OCI-LY1 (cell line): ENCODE results near the gene KREMEN2.

ENCODE experiments used
- H2AFZ ChIP-seq: fragments of 200-600 bp; sonication (generic), shearing (Covaris generic); 2 replicates; pipeline ENCODE4 v1.6.0; 2014; ENCODE audit warnings: antibody characterized with exemption, mild to moderate bottlenecking, low read length
- H3F3A ChIP-seq: fragments of 200-600 bp; sonication (generic), shearing (Covaris generic); 2 replicates; pipeline ENCODE4 v1.6.0; 2014; ENCODE audit warnings: mild to moderate bottlenecking, antibody characterized with exemption, low read length, moderate library complexity; ENCODE audit not compliant: insufficient read depth
- H3K27ac ChIP-seq: fragments of 200-600 bp; sonication (generic); 2 replicates; pipeline ENCODE4 v1.5.1; 2014; ENCODE audit warnings: low read length, mixed run types, mild to moderate bottlenecking, low read depth; ENCODE audit not compliant: poor library complexity, severe bottlenecking
- H3K27me3 ChIP-seq: fragments of 200-600 bp; sonication (generic); 2 replicates; pipeline ENCODE4 v1.6.0; 2014; ENCODE audit warnings: antibody characterized with exemption, mild to moderate bottlenecking, low read length, moderate library complexity; ENCODE audit not compliant: insufficient read depth
- H3K36me3 ChIP-seq: fragments of 200-600 bp; sonication (generic); 2 replicates; pipeline ENCODE4 v1.6.1; 2014; ENCODE audit warnings: mild to moderate bottlenecking, antibody characterized with exemption, low read length, moderate library complexity, mixed read lengths; ENCODE audit not compliant: insufficient read depth
- H3K4me1 ChIP-seq: fragments of 200-600 bp; sonication (generic); 2 replicates; pipeline ENCODE4 v1.5.1; 2014; ENCODE audit warnings: mild to moderate bottlenecking, low read length, moderate library complexity; ENCODE audit not compliant: insufficient read depth, severe bottlenecking
- H3K4me2 ChIP-seq: fragments of 200-600 bp; sonication (generic), shearing (Covaris generic); 2 replicates; pipeline ENCODE4 v1.6.1; 2014; ENCODE audit warnings: low read length
- H3K4me3 ChIP-seq: fragments of 200-600 bp; sonication (generic); 2 replicates; pipeline ENCODE4 v1.5.1; 2014; ENCODE audit warnings: low read length, low read depth, mild to moderate bottlenecking, mixed read lengths; ENCODE audit not compliant: poor library complexity, severe bottlenecking
- H3K79me2 ChIP-seq: fragments of 200-600 bp; shearing (Covaris generic); 2 replicates; pipeline ENCODE4 v1.6.1; 2016; ENCODE audit warnings: mixed run types, low read length, mixed read lengths; ENCODE audit not compliant: insufficient read depth
- H3K9ac ChIP-seq: fragments of 200-600 bp; sonication (generic), shearing (Covaris generic); 2 replicates; pipeline ENCODE4 v1.6.1; 2014; ENCODE audit warnings: mild to moderate bottlenecking, low read length, mixed read lengths
- H3K9me2 ChIP-seq: fragments of 200-600 bp; sonication (generic), shearing (Covaris generic); 2 replicates; pipeline ENCODE4 v1.6.1; 2014; ENCODE audit warnings: low read depth, mild to moderate bottlenecking, low read length, mixed read lengths
- H3K9me3 ChIP-seq: fragments of 200-600 bp; shearing (Covaris generic); 2 replicates; pipeline ENCODE4 v1.6.1; 2014; ENCODE audit warnings: low read length, mixed read lengths
- H4K20me1 ChIP-seq: fragments of 200-600 bp; sonication (generic), shearing (Covaris generic); 2 replicates; pipeline ENCODE4 v1.6.0; 2016; ENCODE audit warnings: mild to moderate bottlenecking, low read length; ENCODE audit not compliant: insufficient read depth
- CTCF ChIP-seq: fragments of 200-600 bp; sonication (generic), shearing (Covaris generic); IDR thresholded peaks from 2 replicates; pipeline ENCODE4 v1.5.1; 2017; ENCODE audit warnings: mild to moderate bottlenecking, antibody characterized with exemption, low read length, moderate library complexity, mixed read lengths
- EZH2 ChIP-seq: fragments of 200-600 bp; sonication (generic), shearing (Covaris generic); IDR thresholded peaks from 2 replicates; pipeline ENCODE4 v1.8.0; 2017; ENCODE audit warnings: borderline replicate concordance, mixed run types, mild to moderate bottlenecking, antibody characterized with exemption, low read length, moderate library complexity, mixed read lengths

Gene KREMEN2

GRCh38 chr16:3007059-3007956, 43.2 kb downstream of the KREMEN2 start:
- no peak overlapping the region for H2AFZ ChIP-seq
- H3K4me3 ChIP-seq: no peak overlapping the region
- H3K27me3 ChIP-seq: peaks cover 23% of the 10 kb centered on the region
- no peak overlapping the region for H3K4me2 ChIP-seq
- TF ChIP-seq CTCF: no peak
- TF ChIP-seq EZH2: no peak
- H3K36me3 ChIP-seq: no peaks in the 10 kb centered on the region
- H4K20me1 ChIP-seq: no peaks in the 10 kb centered on the region
- H3F3A ChIP-seq: no peaks in the 10 kb centered on the region
- H3K9me3 ChIP-seq: no peaks in the 10 kb centered on the region
- no peak overlapping the region for H3K9ac ChIP-seq
- H3K79me2 ChIP-seq: no peaks in the 10 kb centered on the region
- H3K27ac ChIP-seq: no peak overlapping the region
- peaks cover 4% of the 10 kb centered on the region for H3K4me1 ChIP-seq
- no peaks in the 10 kb centered on the region for H3K9me2 ChIP-seq

- no peak overlapping the region for H3K27ac ChIP-seq
- peaks cover 26% of the 10 kb centered on the region for H3K27me3 ChIP-seq
- H3K9me3 ChIP-seq: no peaks in the 10 kb centered on the region
- no peak for TF ChIP-seq EZH2
- TF ChIP-seq CTCF: no peak
- H3F3A ChIP-seq: no peaks in the 10 kb centered on the region
- H2AFZ ChIP-seq: no peak overlapping the region
- H3K9ac ChIP-seq: no peak overlapping the region
- H3K36me3 ChIP-seq: no peaks in the 10 kb centered on the region
- H3K79me2 ChIP-seq: no peaks in the 10 kb centered on the region
- H3K4me2 ChIP-seq: no peak overlapping the region
- no peaks in the 10 kb centered on the region for H4K20me1 ChIP-seq
- H3K4me1 ChIP-seq: peaks cover 4% of the 10 kb centered on the region
- no peak overlapping the region for H3K4me3 ChIP-seq
- no peaks in the 10 kb centered on the region for H3K9me2 ChIP-seq
These were observed 44.0 kb downstream of the KREMEN2 start for GRCh38 chr16:3007957-3008689.

GRCh38 chr16:3008690-3009037, 44.6 kb downstream of the KREMEN2 start:
- Histone ChIP-seq H3K36me3 (no peaks in the 10 kb centered on the region), H3F3A (no peaks in the 10 kb centered on the region), H3K79me2 (no peaks in the 10 kb centered on the region), H3K27ac (no peak overlapping the region), H3K9me3 (no peaks in the 10 kb centered on the region), H3K9ac (no peak overlapping the region), H2AFZ (no peak overlapping the region), H3K27me3 (peaks cover 29% of the 10 kb centered on the region), H3K9me2 (no peaks in the 10 kb centered on the region), H3K4me3 (no peak overlapping the region), H3K4me2 (no peak overlapping the region), H3K4me1 (peaks cover 4% of the 10 kb centered on the region), H4K20me1 (no peaks in the 10 kb centered on the region)
- TF ChIP-seq EZH2 (no peak), CTCF (no peak)
